GM18873 (cell line): Measurements from ENCODE around the gene JAKMIP1.

Source experiments
- ATAC-seq: cut with Tn5 transposase; IDR thresholded peaks from one replicate; pipeline ENCODE4 v1.9.1; 2021; ENCODE audit warnings: mild to moderate bottlenecking, moderate library complexity, moderate number of reproducible peaks; ENCODE audit not compliant: unreplicated experiment, low FRiP score

JAKMIP1 gene

GRCh38 chr4:6071959-6072720, 128.2 kb downstream of the JAKMIP1 start:
- ATAC-seq, result no peak

GRCh38 chr4:6071191-6071958, 129.0 kb downstream of the JAKMIP1 start:
- ATAC-seq, result no peak

GRCh38 chr4:6069845-6070709, 130.3 kb downstream of the JAKMIP1 start:
- ATAC-seq, result no peak

GRCh38 chr4:6068986-6069385, 131.4 kb downstream of the JAKMIP1 start:
- ATAC-seq, result no peak

GRCh38 chr4:6065934-6066590, 134.3 kb downstream of the JAKMIP1 start:
- ATAC-seq, result no peak

- ATAC-seq, result no peak
Measured at GRCh38 chr4:6065166-6065565, 135.2 kb downstream of the JAKMIP1 start.

GRCh38 chr4:6064383-6064782, 136.0 kb downstream of the JAKMIP1 start:
- ATAC-seq, result no peak

- ATAC-seq, result no peak
Measured at GRCh38 chr4:6063684-6064083, 136.7 kb downstream of the JAKMIP1 start.

- ATAC-seq, result no peak
Measured at GRCh38 chr4:6062133-6062532, 138.2 kb downstream of the JAKMIP1 start.

- no peak for ATAC-seq
Measured at GRCh38 chr4:6059375-6059805, 141.0 kb downstream of the JAKMIP1 start.

GRCh38 chr4:6058531-6059374, 141.6 kb downstream of the JAKMIP1 start:
- ATAC-seq, result no peak

GRCh38 chr4:6056976-6057766, 143.2 kb downstream of the JAKMIP1 start:
- ATAC-seq, result no peak

- no peak for ATAC-seq
Measured at GRCh38 chr4:6055436-6055835, 144.9 kb downstream of the JAKMIP1 start.

- ATAC-seq, result no peak
Measured at GRCh38 chr4:6055030-6055429, 145.3 kb downstream of the JAKMIP1 start.

- ATAC-seq, result no peak
Measured at GRCh38 chr4:6054162-6054922, 146.0 kb downstream of the JAKMIP1 start.

GRCh38 chr4:6052679-6053078, 147.7 kb downstream of the JAKMIP1 start:
- ATAC-seq, result no peak

GRCh38 chr4:6050551-6050950, 149.8 kb downstream of the JAKMIP1 start:
- ATAC-seq, result no peak

- ATAC-seq, result no peak
Measured at GRCh38 chr4:6049985-6050384, 150.4 kb downstream of the JAKMIP1 start.
